Right renal cortex interstitium (tissue), 3 donors: ENCODE measurements around the gene RBFOX1. TPM values are rescaled to one million over a fixed set of nuclear protein-coding genes. Genes with fewer than 3 reads are reported as not detected.

Source experiments
- DNase-seq, 3 donors: peaks; one replicate each; pipeline ENCODE4 v3.0.0-alpha.2; 2013; ENCODE audit warnings: low read depth in 3 of 3, low spot score in 2 of 3
- polyA plus RNA-seq, 3 donors: library from polyadenylated mRNA; unstranded; fragments of 120-200 nt; gene quantifications; one replicate each; pipeline ENCODE4 v1.2.1, GENCODE V29; 2013; ENCODE audit not compliant: insufficient read length in 3 of 3

Gene RBFOX1
- polyA plus RNA-seq, 3 donors, result 1.7 to 3.4 (median 2.7) TPM

GRCh38 chr16:7334801-7335560, 2.3 kb downstream of the RBFOX1 start:
- DNase-seq, result no peak

- no peak for DNase-seq
Observed at GRCh38 chr16:7335991-7336634, 3.5 kb downstream of the RBFOX1 start.

- DNase-seq, result no peak
Observed at GRCh38 chr16:7336742-7337141, 4.1 kb downstream of the RBFOX1 start.

GRCh38 chr16:7338826-7339225, 6.2 kb downstream of the RBFOX1 start:
- no peak for DNase-seq

GRCh38 chr16:7339700-7340099, 7.1 kb downstream of the RBFOX1 start:
- no peak for DNase-seq

GRCh38 chr16:7340938-7341337, 8.3 kb downstream of the RBFOX1 start:
- DNase-seq, result no peak

- no peak for DNase-seq
Observed at GRCh38 chr16:7342598-7342997, 10.0 kb downstream of the RBFOX1 start.

- DNase-seq, result no peak
Observed at GRCh38 chr16:7343243-7343642, 10.6 kb downstream of the RBFOX1 start.

GRCh38 chr16:7344830-7345780, 12.5 kb downstream of the RBFOX1 start:
- DNase-seq, result no peak

GRCh38 chr16:7350806-7351205, 18.2 kb downstream of the RBFOX1 start:
- no peak for DNase-seq

GRCh38 chr16:7351610-7352510, 19.2 kb downstream of the RBFOX1 start:
- no peak for DNase-seq

- no peak for DNase-seq
Observed at GRCh38 chr16:7355758-7356157, 23.1 kb downstream of the RBFOX1 start.

- no peak for DNase-seq
Observed at GRCh38 chr16:7361416-7362129, 28.9 kb downstream of the RBFOX1 start.

- DNase-seq, result no peak
Observed at GRCh38 chr16:7362231-7362630, 29.6 kb downstream of the RBFOX1 start.

GRCh38 chr16:7363422-7364417, 31.1 kb downstream of the RBFOX1 start:
- DNase-seq, result no peak

- no peak for DNase-seq
Observed at GRCh38 chr16:7366041-7366440, 33.4 kb downstream of the RBFOX1 start.

- DNase-seq, result no peak
Observed at GRCh38 chr16:7366993-7367880, 34.6 kb downstream of the RBFOX1 start.
